Activated CD4-positive, alpha-beta T cell treated with anti-CD3 and anti-CD28 coated beads, Interleukin-2, amount 10 ng/mL, durations not matched to agents 24 days and 14 days (primary cell): ENCODE measurements around the gene SPTLC2. TPM values are rescaled to one million over a fixed set of nuclear protein-coding genes. Genes with fewer than 3 reads are reported as not detected.
A peak's percentile ranks its signal among the peaks of the same experiment; 100 is the strongest.
"Not testable (repeated sequence)": the region's sequence is repeated elsewhere in the genome, so short reads cannot be mapped to it uniquely, and the experiment has no call there.

Source experiments
- DNase-seq: peaks from one replicate; pipeline ENCODE4 v3.0.0; 2022
- H3K27ac Mint-ChIP-seq: one replicate; pipeline ENCODE4 v1.8.0; 2022; ENCODE audit warnings: mild to moderate bottlenecking, mixed read lengths
- H3K27me3 Mint-ChIP-seq: one replicate; pipeline ENCODE4 v1.8.0; 2022; ENCODE audit warnings: mixed read lengths
- H3K36me3 Mint-ChIP-seq: one replicate; pipeline ENCODE4 v1.8.0; 2022; ENCODE audit warnings: low read depth, mild to moderate bottlenecking, mixed read lengths
- H3K4me1 Mint-ChIP-seq: one replicate; pipeline ENCODE4 v1.8.0; 2021; ENCODE audit warnings: mixed read lengths
- H3K4me3 Mint-ChIP-seq: one replicate; pipeline ENCODE4 v1.8.0; 2022; ENCODE audit warnings: mild to moderate bottlenecking, moderate library complexity, mixed read lengths
- H3K9me3 Mint-ChIP-seq: one replicate; pipeline ENCODE4 v1.8.0; 2021; ENCODE audit warnings: mixed read lengths
- intact Hi-C: fragments of 100-400 bp; cut with micrococcal nuclease; formaldehyde crosslinking; loops from one replicate; pipeline ENCODE4 v1.15.1; 2023
- total RNA-seq: library from RNA; stranded (reverse); gene quantifications from 2 replicates; pipeline ENCODE4 v1.2.3, GENCODE V29; 2022

SPTLC2 gene
- 26.6 and 28.3 TPM in 2 replicates for total RNA-seq

GRCh38 chr14:77616454-77617229 lies at the start of gene SPTLC2:
Gene SPTLC2, minus strand, starts transcription at chr14:77616637. Its CDS starts 58 bp downstream, at chr14:77616579.
- intact Hi-C loops, result loop anchor here (1.0 to 10.0 kb wide), 7 partner anchors 34 to 296 kb away; partner anchors contain the start of genes ALKBH1, POMT2, SAMD15 and SLIRP
- Mint-ChIP-seq H3K4me1 (peaks cover 42% of the 10 kb centered on the region), H3K36me3 (peaks cover 16% of the 10 kb centered on the region), H3K27ac (peak within 1 kb of the TSS; percentile 94), H3K9me3 (no peaks in the 10 kb centered on the region), H3K4me3 (peak within 1 kb of the TSS; percentile 97), H3K27me3 (no peaks in the 10 kb centered on the region)
- DNase-seq, result peak; percentile 98

GRCh38 chr14:77663293-77663692 lies 46.9 kb upstream of the SPTLC2 start:
- no peaks in the 10 kb centered on the region for H3K36me3 Mint-ChIP-seq
- H3K9me3 Mint-ChIP-seq, result no peaks in the 10 kb centered on the region
- H3K27me3 Mint-ChIP-seq, result no peaks in the 10 kb centered on the region
- intact Hi-C loops, result no loop called here
- no peak overlapping the region for H3K4me3 Mint-ChIP-seq
- H3K4me1 Mint-ChIP-seq, result peaks cover 2% of the 10 kb centered on the region
- DNase-seq, result no peak
- no peak overlapping the region for H3K27ac Mint-ChIP-seq

- H3K9me3 Mint-ChIP-seq, H3K4me1 Mint-ChIP-seq, intact Hi-C loops, DNase-seq, H3K36me3 Mint-ChIP-seq, H3K4me3 Mint-ChIP-seq, H3K27me3 Mint-ChIP-seq, H3K27ac Mint-ChIP-seq: not testable (repeated sequence)
Observed at GRCh38 chr14:77661562-77661961, 45.1 kb upstream of the SPTLC2 start.

- no peaks in the 10 kb centered on the region for H3K9me3 Mint-ChIP-seq
- intact Hi-C loops, result no loop called here
- no peak for DNase-seq
- H3K36me3 Mint-ChIP-seq, result no peaks in the 10 kb centered on the region
- no peak overlapping the region for H3K4me3 Mint-ChIP-seq
- no peaks in the 10 kb centered on the region for H3K27me3 Mint-ChIP-seq
- H3K27ac Mint-ChIP-seq, result no peak overlapping the region
- H3K4me1 Mint-ChIP-seq, result peaks cover 3% of the 10 kb centered on the region
Observed at GRCh38 chr14:77660754-77661153, 44.3 kb upstream of the SPTLC2 start.

GRCh38 chr14:77659831-77660230 lies 43.4 kb upstream of the SPTLC2 start:
- Mint-ChIP-seq H3K9me3 (no peaks in the 10 kb centered on the region), H3K27ac (no peak overlapping the region), H3K4me1 (peaks cover 3% of the 10 kb centered on the region), H3K36me3 (no peaks in the 10 kb centered on the region), H3K27me3 (no peaks in the 10 kb centered on the region), H3K4me3 (no peak overlapping the region)
- intact Hi-C loops, result no loop called here
- no peak for DNase-seq

GRCh38 chr14:77657280-77657679 lies 40.8 kb upstream of the SPTLC2 start:
- intact Hi-C loops, result no loop called here
- DNase-seq, result no peak
- Mint-ChIP-seq H3K4me1 (peaks cover 8% of the 10 kb centered on the region), H3K4me3 (no peak overlapping the region), H3K9me3 (no peaks in the 10 kb centered on the region), H3K36me3 (no peaks in the 10 kb centered on the region), H3K27me3 (no peaks in the 10 kb centered on the region), H3K27ac (no peak overlapping the region)

GRCh38 chr14:77654001-77654441 lies 37.6 kb upstream of the SPTLC2 start:
- Mint-ChIP-seq H3K4me3 (no peak overlapping the region), H3K36me3 (no peaks in the 10 kb centered on the region), H3K27me3 (no peaks in the 10 kb centered on the region), H3K27ac (no peak overlapping the region), H3K9me3 (no peaks in the 10 kb centered on the region), H3K4me1 (peaks cover 10% of the 10 kb centered on the region)
- intact Hi-C loops, result no loop called here
- DNase-seq, result no peak

GRCh38 chr14:77649326-77649725 lies 32.9 kb upstream of the SPTLC2 start:
- Mint-ChIP-seq H3K4me3 (no peak overlapping the region), H3K4me1 (peaks cover 7% of the 10 kb centered on the region), H3K9me3 (no peaks in the 10 kb centered on the region), H3K36me3 (no peaks in the 10 kb centered on the region), H3K27ac (no peak overlapping the region), H3K27me3 (no peaks in the 10 kb centered on the region)
- intact Hi-C loops, result no loop called here
- DNase-seq, result no peak

- intact Hi-C loops, result no loop called here
- Mint-ChIP-seq H3K4me1 (peaks cover 5% of the 10 kb centered on the region), H3K9me3 (no peaks in the 10 kb centered on the region), H3K27ac (no peak overlapping the region), H3K27me3 (no peaks in the 10 kb centered on the region), H3K36me3 (no peaks in the 10 kb centered on the region), H3K4me3 (no peak overlapping the region)
- DNase-seq, result no peak
Observed at GRCh38 chr14:77648520-77649200, 32.2 kb upstream of the SPTLC2 start.

- Mint-ChIP-seq H3K27me3 (no peaks in the 10 kb centered on the region), H3K4me1 (peaks cover 5% of the 10 kb centered on the region), H3K4me3 (no peak overlapping the region), H3K9me3 (no peaks in the 10 kb centered on the region), H3K36me3 (no peaks in the 10 kb centered on the region), H3K27ac (no peak overlapping the region)
- intact Hi-C loops, result no loop called here
- no peak for DNase-seq
Observed at GRCh38 chr14:77647853-77648252, 31.4 kb upstream of the SPTLC2 start.

- Mint-ChIP-seq H3K9me3 (no peaks in the 10 kb centered on the region), H3K27ac (no peak overlapping the region), H3K36me3 (no peaks in the 10 kb centered on the region), H3K4me1 (peaks cover 8% of the 10 kb centered on the region), H3K4me3 (no peak overlapping the region), H3K27me3 (no peaks in the 10 kb centered on the region)
- no peak for DNase-seq
- intact Hi-C loops, result no loop called here
Observed at GRCh38 chr14:77646907-77647306, 30.5 kb upstream of the SPTLC2 start.

- Mint-ChIP-seq H3K4me1 (peaks cover 15% of the 10 kb centered on the region), H3K9me3 (no peaks in the 10 kb centered on the region), H3K4me3 (no peak overlapping the region), H3K36me3 (no peaks in the 10 kb centered on the region), H3K27me3 (no peaks in the 10 kb centered on the region), H3K27ac (no peak overlapping the region)
- intact Hi-C loops, result no loop called here
- no peak for DNase-seq
Observed at GRCh38 chr14:77645520-77646230, 29.2 kb upstream of the SPTLC2 start.

- no peak for DNase-seq
- H3K27ac Mint-ChIP-seq, result peak overlapping the region; percentile 92
- intact Hi-C loops, result no loop called here
- H3K4me1 Mint-ChIP-seq, result peaks cover 15% of the 10 kb centered on the region
- H3K4me3 Mint-ChIP-seq, result peak overlapping the region; percentile 83
- H3K36me3 Mint-ChIP-seq, result no peaks in the 10 kb centered on the region
- no peaks in the 10 kb centered on the region for H3K27me3 Mint-ChIP-seq
- no peaks in the 10 kb centered on the region for H3K9me3 Mint-ChIP-seq
Observed at GRCh38 chr14:77642407-77642806, 26.0 kb upstream of the SPTLC2 start.
